ENCODE data around the gene RD3L.
"Not testable (repeated sequence)": the region's sequence is repeated elsewhere in the genome, so short reads cannot be mapped to it uniquely, and the experiment has no call there.

RD3L gene

GRCh38 chr14:103927566-103927965 lies 14.8 kb downstream of the RD3L start:
- DNase-seq: no peak

DNA sequence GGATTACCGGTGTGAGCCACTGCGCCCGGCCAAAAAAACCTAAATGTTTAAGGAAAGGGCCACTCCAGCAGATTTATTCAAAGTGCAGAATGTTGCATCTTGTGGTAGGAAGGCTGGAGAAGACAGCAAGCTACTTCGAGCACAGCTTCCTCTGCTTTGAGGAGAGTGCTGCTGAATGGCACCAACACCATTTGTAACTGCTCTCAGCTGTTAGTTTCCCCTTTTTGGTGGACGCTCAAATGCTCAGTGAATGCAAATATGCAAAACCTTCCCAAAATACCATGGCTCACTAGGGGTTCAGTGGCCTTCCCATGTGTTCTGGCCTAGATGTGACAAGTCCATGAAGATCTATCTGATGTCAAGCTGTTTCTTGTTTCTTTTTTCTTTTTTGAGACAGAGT lies 17.0 kb downstream of the RD3L start:
- no peak for DNase-seq

DNA sequence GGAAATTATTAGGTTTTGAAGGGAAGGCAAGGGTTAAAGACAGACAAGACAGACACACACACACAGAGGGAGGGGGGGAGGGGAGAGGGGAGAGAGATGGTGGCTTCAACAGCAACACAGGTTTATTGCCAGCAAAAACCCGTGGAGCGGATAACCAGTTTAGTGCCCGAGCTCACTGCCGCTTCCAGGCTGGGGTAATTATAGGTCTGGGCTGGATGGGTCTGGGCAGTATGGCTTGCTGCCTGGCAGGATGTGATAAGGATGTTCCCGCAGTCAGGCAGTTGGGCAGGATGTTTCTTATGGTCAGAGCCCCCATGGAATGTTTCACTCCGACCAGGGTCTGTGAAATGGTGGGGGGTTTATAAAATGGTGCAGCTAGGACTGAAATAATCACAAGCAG lies 18.5 kb downstream of the RD3L start:
- DNase-seq: peak; percentile 65

- not testable (repeated sequence) for DNase-seq
These were observed 20.5 kb downstream of the RD3L start for GRCh38 chr14:103921855-103922200.

GRCh38 chr14:103920981-103921854 lies 21.1 kb downstream of the RD3L start:
- DNase-seq: peak; percentile 91

DNA sequence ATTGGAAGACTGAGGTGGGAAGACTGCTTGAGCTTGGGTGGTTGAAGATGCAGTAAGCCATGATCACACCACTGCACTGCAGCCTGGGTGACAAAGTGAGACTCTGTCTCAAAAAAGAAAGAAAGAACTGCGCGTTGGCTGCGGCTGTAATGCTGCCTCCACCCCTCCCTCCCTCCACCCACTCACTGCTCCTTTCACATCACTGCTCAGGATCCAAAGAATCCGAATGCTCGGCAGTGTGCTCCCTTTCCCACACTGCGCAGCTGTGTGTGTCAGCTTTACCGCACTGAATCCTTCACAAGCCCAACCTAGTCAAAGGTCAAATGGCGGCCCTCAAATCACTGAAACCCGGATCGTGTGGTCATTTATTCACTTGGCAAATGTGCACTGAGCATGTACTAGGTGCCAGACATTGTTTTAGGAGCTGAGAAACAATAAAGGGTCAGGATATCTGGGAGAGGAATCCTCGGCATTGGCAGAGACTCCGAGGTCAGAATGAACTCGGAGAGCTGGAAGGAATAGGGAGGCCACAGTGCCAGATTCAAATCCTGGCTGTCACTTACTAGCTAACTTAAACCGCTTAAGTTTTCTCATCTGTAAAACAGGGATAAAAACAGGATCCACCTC lies 25.6 kb downstream of the RD3L start:
- no peak for DNase-seq

DNA sequence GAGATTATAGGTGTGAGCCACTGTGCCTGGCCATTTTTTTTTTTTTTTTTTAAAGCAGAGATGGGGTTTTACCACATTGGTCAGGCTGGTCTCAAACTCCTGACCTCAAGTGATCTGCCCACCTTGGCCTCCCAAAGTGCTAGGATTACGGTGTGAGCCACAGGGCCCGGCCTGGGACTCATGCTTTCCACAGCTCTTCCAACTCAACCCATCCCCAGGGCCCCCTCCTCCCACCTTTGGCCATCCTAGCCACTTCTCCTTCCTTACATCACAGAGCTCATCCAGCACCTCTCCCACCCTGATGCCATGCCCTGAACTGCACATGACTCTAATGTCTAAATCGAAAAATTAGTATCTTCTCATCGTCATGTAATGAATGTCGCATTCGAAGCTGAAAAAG lies 26.7 kb downstream of the RD3L start:
- DNase-seq: no peak

DNA sequence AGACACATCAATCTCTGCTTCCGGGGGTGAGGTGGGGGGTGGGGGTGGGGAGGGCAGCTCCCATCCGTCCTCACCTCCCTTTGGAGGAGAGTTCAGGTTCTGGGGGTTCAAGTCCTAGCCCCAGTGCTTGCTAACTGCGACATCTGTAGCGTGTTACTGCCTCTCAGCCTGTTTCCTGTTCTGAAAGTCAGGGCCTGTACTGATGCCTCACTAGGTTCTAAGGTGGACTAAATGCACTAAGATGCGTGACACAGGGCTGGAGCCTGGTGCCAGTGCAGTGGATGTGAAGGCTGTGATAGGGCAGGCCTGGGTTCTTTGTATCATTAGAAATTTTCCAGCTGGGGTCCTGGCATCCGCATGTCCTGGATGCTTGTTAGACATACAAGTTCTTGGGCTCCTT lies 31.3 kb downstream of the RD3L start:
- no peak for DNase-seq

GRCh38 chr14:103910262-103910935 lies 31.9 kb downstream of the RD3L start:
- peak; percentile 90 for DNase-seq

DNA sequence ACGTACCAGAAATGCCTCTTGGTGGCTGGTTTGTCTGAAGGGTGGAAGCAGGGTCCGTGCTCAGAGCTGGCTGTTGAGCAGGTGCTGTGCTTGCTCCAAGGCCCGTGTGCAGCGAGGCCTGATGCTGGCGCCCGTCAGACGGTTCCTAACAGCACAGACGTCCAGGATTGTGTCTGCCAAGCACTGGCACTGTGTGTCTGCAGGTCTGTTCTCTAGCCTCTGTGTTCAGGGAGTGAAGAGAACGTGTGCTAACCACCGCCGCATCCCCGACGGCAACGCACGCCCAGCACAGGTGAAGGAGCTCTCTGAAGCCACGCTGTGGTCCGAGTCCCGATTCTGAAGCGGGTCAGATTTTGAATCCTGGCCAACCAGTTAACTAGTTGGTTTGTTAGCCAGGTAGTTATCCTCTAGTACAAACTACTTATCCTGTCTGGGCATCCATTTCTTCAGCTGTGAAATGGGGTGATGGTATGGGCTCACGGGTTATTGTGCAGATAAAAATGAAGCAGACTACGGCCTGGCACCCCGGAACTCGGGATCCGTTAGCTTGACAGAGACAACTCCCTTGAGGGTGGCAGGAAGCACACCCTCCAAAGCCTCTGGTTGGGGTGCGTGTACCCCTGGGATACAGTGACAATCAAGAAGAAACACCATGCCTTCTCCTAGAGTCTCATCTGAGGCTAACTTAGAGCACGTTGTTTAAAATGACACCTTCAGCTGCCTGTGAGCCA lies 32.6 kb downstream of the RD3L start:
- DNase-seq: no peak

DNA sequence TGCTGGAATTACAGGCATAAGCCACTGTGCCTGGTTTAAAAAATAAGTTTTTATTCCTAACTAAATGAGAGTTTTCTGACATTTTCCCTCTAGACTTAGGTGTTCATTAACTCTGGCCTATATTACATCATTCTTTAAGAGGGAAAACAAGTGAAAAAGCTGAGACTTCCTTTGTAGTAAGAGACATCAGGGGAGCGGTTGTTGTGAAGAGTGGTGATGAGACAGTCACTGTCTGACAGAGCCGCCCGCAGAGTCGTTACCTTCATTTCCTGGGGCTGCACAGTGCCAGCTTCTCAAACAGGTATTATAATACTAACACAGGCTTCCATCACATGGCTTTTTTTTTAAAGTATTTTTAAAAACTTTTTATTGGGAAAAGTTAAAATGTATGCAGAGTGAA lies 33.7 kb downstream of the RD3L start:
- no peak for DNase-seq

GRCh38 chr14:103905842-103906456 lies 36.4 kb downstream of the RD3L start:
- DNase-seq: no peak

DNA sequence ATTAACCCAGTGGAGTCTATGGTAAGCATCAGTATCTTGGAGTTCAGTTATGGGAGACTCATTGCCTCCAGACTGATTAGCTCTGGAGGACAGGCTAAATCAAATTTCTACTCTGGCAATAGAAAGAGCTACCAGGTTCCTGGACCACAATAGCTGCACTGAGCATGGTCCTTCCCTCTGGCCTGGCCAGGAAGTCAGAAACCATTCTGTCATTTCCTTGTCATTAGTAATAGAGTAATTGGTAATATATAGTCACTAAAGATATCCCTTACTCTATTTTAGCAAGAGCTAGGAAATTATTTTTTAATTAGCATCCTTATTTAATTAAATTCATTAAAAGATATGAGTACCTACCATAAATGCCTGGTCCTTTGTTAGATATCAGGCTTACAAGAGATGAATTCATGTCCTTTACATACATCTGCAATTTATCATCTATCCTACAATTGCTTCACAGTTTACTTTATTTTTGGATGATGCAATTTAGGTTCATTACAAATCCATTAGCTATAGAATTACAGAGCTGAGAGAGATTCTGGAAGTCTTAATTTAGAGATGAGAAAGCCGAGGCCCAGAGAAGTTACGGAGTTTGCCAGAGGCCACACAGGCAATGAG lies 37.7 kb downstream of the RD3L start:
- DNase-seq: no peak

DNA sequence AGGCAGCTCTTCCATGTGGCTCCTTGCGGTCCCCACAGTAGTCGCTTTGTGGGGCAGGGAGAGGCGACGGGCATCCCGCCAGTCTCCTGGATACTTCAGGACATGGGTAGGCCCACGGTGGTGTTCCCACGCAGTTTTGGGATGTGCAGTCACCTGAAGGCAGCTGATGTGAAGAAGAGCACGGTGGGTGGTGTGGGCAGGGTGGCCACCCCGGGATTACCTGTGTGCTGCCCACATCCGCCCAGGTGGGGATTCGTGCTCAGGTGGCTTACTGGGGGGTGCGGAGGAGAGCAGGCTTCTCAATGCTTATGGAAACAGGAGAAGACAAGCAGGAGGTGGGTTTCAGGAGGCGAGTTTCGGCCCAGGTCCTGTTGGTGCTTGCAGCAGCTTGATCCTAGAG lies 42.5 kb downstream of the RD3L start:
- no peak for DNase-seq

DNA sequence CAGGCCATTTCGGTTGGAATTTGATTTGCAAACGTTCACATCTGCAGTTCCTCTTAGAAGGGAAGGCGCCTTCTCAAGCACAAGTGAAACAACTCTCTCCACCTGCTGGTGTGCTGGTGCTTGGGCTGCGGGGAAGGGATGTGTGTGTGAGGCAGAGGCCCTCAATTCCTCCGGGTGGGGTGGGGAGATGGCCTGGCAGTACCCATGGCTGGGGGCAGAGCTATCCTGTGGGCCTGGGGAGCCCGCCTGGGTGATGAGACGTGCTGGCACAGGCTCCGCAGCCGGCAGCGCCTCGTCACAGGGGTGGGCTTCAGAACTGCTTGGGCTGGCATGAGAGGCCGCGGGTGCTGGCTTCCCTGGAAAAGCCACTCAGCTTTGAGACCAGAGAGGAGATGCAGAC lies 43.0 kb downstream of the RD3L start:
- no peak for DNase-seq

GRCh38 chr14:103898711-103899110 lies 43.6 kb downstream of the RD3L start:
- DNase-seq: no peak

DNA sequence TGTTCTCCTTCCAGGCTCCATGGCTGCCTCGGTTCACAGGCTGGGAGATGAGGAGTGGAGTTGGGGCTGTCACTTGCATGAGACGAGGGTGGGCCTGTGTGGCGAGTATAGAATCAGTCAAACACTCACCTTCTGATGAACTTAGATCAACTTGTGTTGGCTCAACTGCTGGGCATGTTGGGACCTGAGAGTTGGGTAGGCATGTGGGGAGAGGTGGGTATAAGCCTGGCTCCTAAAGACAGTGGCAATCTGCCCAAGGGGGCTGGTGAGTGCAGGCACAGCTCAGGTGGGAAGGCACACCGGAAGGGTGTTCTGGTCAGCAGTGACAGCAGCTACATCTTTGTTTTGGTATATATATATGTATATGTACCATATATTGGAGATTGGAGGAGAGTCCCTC lies 44.1 kb downstream of the RD3L start:
- no peak for DNase-seq

GRCh38 chr14:103897075-103897947 lies 45.0 kb downstream of the RD3L start:
- no peak for DNase-seq

DNA sequence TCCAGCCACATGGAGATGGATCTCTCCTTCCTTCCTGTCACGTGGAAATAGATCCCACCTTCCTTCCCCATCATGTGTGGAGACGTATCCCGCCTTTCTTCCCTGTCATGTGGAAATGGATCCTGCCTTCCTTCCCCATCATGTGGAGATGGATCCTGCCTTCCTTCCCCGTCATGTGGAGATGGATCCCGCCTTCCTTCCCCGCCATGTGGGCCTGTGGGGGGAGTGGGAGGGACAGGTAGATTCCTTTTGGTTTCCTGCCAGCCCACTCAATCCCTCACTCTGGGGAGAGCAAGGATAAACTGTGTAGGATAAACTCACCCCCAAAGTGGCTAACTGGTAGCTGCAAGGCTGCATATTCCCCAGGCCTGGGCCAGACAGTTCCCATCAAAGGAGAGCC lies 45.8 kb downstream of the RD3L start:
- DNase-seq: no peak

DNA sequence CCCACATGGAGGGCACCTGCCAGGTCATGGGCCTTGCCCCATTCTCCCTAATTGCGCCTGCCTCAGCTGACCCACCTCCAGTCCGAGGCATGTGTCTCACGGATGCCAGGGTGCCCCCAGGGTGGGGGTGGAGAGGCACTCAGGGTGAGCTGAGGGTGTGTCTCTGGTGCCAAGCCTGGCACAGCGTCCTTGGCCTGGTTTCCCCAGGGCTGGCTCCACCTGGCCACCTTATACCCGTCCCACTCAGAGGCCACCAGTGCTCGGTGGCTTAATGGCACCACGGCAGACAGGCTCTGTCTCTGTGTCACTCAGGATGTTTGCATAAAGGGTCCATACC lies 47.6 kb downstream of the RD3L start:
- DNase-seq: no peak

- no peak for DNase-seq
These were observed 48.2 kb downstream of the RD3L start for GRCh38 chr14:103894034-103894722.

Data from COR-L47 (cell line).